Measurements from ENCODE around the gene PLCB1. TPM values are rescaled to one million over a fixed set of nuclear protein-coding genes. Genes with fewer than 3 reads are reported as not detected.

Gene PLCB1
- polyA plus RNA-seq, 1 donor (not counting 4 experiments of a cell fraction or from before 2014, with no cell fraction given), result 0.37 TPM

- dilution Hi-C loops (cut with MboI; ENCODE audit: extremely low pct_ligation_motif_present, low sequenced_read_pairs), result no loop called here
- Histone ChIP-seq H3K9ac (ENCODE audit: control insufficient read depth, extremely low read depth, insufficient read depth, low read length) (no peak overlapping the region), H3K4me2 (ENCODE audit: control insufficient read depth, extremely low read depth, insufficient read depth, low read depth, low read length) (no peak overlapping the region), H3K9me3 (ENCODE audit: control insufficient read depth, low read depth, low read length) (no peaks in the 10 kb centered on the region), H3K27ac (ENCODE audit: control insufficient read depth, insufficient read depth, low read length) (no peak overlapping the region), H3K27me3 (ENCODE audit: control insufficient read depth, extremely low read depth, insufficient read depth, low read length) (no peaks in the 10 kb centered on the region), H3K36me3 (ENCODE audit: control insufficient read depth in 2 of 2, extremely low read depth in 1 of 2, insufficient read depth in 2 of 2, low read length in 2 of 2) (no peaks in the 10 kb centered on the region), H3K4me1 (ENCODE audit: control insufficient read depth, extremely low read depth, insufficient read depth, low read length) (no peaks in the 10 kb centered on the region), H4K20me1 (ENCODE audit: control insufficient read depth, extremely low read depth, insufficient read depth, low read length) (no peaks in the 10 kb centered on the region), H3K4me3 (ENCODE audit: control insufficient read depth in 2 of 3, extremely low read depth in 1 of 3, insufficient read depth in 2 of 3, low read depth in 1 of 3, low read length in 3 of 3) (no peak overlapping the region), H3K9me1 (ENCODE audit: control insufficient read depth, extremely low read depth, insufficient read depth, low read length) (no peaks in the 10 kb centered on the region), H2AFZ (ENCODE audit: control insufficient read depth, low read length) (no peak overlapping the region), H3K79me2 (ENCODE audit: control insufficient read depth, insufficient read depth, low read length) (no peaks in the 10 kb centered on the region)
- FAIRE-seq (no peak), DNase-seq (ENCODE audit: low read depth, low spot score) (no peak)
- TF ChIP-seq EZH2 (IDR thresholded peaks at IDR 0.05; ENCODE audit: low read length) (no peak), CTCF (optimal IDR thresholded peaks at IDR 0.05 in 1 of 3, IDR thresholded peaks at IDR 0.05 in 1 of 3, conservative IDR thresholded peaks at IDR 0.05 in 1 of 3; ENCODE audit: extremely low read depth in 1 of 3, insufficient read depth in 2 of 3, low read length in 3 of 3) (no peak)
Measured at GRCh38 chr20:8145246-8146168, 13.4 kb downstream of the PLCB1 start.

- Histone ChIP-seq H3K27ac (ENCODE audit: control insufficient read depth, insufficient read depth, low read length) (no peak overlapping the region), H3K9me1 (ENCODE audit: control insufficient read depth, extremely low read depth, insufficient read depth, low read length) (no peaks in the 10 kb centered on the region), H3K4me3 (ENCODE audit: control insufficient read depth in 2 of 3, extremely low read depth in 1 of 3, insufficient read depth in 2 of 3, low read depth in 1 of 3, low read length in 3 of 3) (no peak overlapping the region), H2AFZ (ENCODE audit: control insufficient read depth, low read length) (no peak overlapping the region), H3K4me1 (ENCODE audit: control insufficient read depth, extremely low read depth, insufficient read depth, low read length) (no peaks in the 10 kb centered on the region), H3K36me3 (ENCODE audit: control insufficient read depth in 2 of 2, extremely low read depth in 1 of 2, insufficient read depth in 2 of 2, low read length in 2 of 2) (no peaks in the 10 kb centered on the region), H3K79me2 (ENCODE audit: control insufficient read depth, insufficient read depth, low read length) (no peaks in the 10 kb centered on the region), H3K9ac (ENCODE audit: control insufficient read depth, extremely low read depth, insufficient read depth, low read length) (no peak overlapping the region), H4K20me1 (ENCODE audit: control insufficient read depth, extremely low read depth, insufficient read depth, low read length) (no peaks in the 10 kb centered on the region), H3K27me3 (ENCODE audit: control insufficient read depth, extremely low read depth, insufficient read depth, low read length) (no peaks in the 10 kb centered on the region), H3K4me2 (ENCODE audit: control insufficient read depth, extremely low read depth, insufficient read depth, low read depth, low read length) (no peak overlapping the region), H3K9me3 (ENCODE audit: control insufficient read depth, low read depth, low read length) (no peaks in the 10 kb centered on the region)
- DNase-seq (ENCODE audit: low read depth, low spot score), result no peak
- no peak for FAIRE-seq
- TF ChIP-seq CTCF (optimal IDR thresholded peaks at IDR 0.05 in 1 of 3, IDR thresholded peaks at IDR 0.05 in 1 of 3, conservative IDR thresholded peaks at IDR 0.05 in 1 of 3; ENCODE audit: extremely low read depth in 1 of 3, insufficient read depth in 2 of 3, low read length in 3 of 3), result no peak
- no peak for TF ChIP-seq EZH2 (IDR thresholded peaks at IDR 0.05; ENCODE audit: low read length)
- dilution Hi-C loops (cut with MboI; ENCODE audit: extremely low pct_ligation_motif_present, low sequenced_read_pairs), result no loop called here
Measured at GRCh38 chr20:8147476-8147875, 15.4 kb downstream of the PLCB1 start.

All from keratinocyte (primary cell).